Neuronal stem cell (in vitro differentiated cells): ENCODE measurements around the gene MAG.
A peak's percentile ranks its signal among the peaks of the same experiment; 100 is the strongest.

Experiments used
- DNase-seq: peaks from one replicate; pipeline ENCODE4 v3.0.0-alpha.2; 2013; ENCODE audit warnings: low spot score
- H2AFZ ChIP-seq: one replicate; pipeline ENCODE4 v1.6.1; 2013; ENCODE audit warnings: mild to moderate bottlenecking, low read length, inconsistent platforms
- H2AK5ac ChIP-seq: 2 replicates; pipeline ENCODE4 v1.6.1; 2013; ENCODE audit warnings: low read depth, mild to moderate bottlenecking, inconsistent platforms, low read length, moderate library complexity, mixed read lengths
- H2BK120ac ChIP-seq: 2 replicates; pipeline ENCODE4 v1.6.1; 2013; ENCODE audit warnings: low read depth, mild to moderate bottlenecking, inconsistent platforms, low read length, moderate library complexity, mixed read lengths
- H2BK12ac ChIP-seq: one replicate; pipeline ENCODE4 v1.6.1; 2013; ENCODE audit warnings: low read length, inconsistent platforms
- H2BK15ac ChIP-seq: 2 replicates; pipeline ENCODE4 v1.6.1; 2013; ENCODE audit warnings: mild to moderate bottlenecking, low read length, inconsistent platforms, mixed read lengths
- H2BK5ac ChIP-seq: one replicate; pipeline ENCODE4 v1.6.1; 2013; ENCODE audit warnings: inconsistent platforms, mild to moderate bottlenecking, low read length, moderate library complexity
- H3K14ac ChIP-seq: one replicate; pipeline ENCODE4 v1.6.1; 2013; ENCODE audit warnings: low read length, inconsistent platforms
- H3K18ac ChIP-seq: 2 replicates; pipeline ENCODE4 v1.6.1; 2013; ENCODE audit warnings: low read length, inconsistent platforms
- H3K23ac ChIP-seq: 2 replicates; pipeline ENCODE4 v1.6.1; 2013; ENCODE audit warnings: low read depth, mild to moderate bottlenecking, mixed read lengths, low read length, inconsistent platforms; ENCODE audit not compliant: poor library complexity
- H3K27ac ChIP-seq: replicated peaks from 3 replicates; pipeline ENCODE4 v1.5.1; 2013; ENCODE audit warnings: low read length, inconsistent platforms
- H3K27me3 ChIP-seq, 3 experiments: 2 replicates each; pipeline ENCODE4 v1.6.1; 2013; ENCODE audit warnings: low read length in 3 of 3, mild to moderate bottlenecking in 2 of 3, inconsistent platforms in 1 of 3, low read depth in 1 of 3, mixed read lengths in 1 of 3, moderate library complexity in 1 of 3; ENCODE audit not compliant: control insufficient read depth in 3 of 3, insufficient read depth in 3 of 3
- H3K36me3 ChIP-seq, 2 donors: replicated peaks in 1 of 2; 2 replicates each; pipeline ENCODE4 v1.6.1; 2013; ENCODE audit warnings: low read length in 2 of 2; ENCODE audit not compliant: control insufficient read depth in 2 of 2, insufficient read depth in 2 of 2
- H3K4ac ChIP-seq: 2 replicates; pipeline ENCODE4 v1.6.1; 2013; ENCODE audit warnings: inconsistent platforms, mild to moderate bottlenecking, low read length, moderate library complexity
- H3K4me1 ChIP-seq, 2 donors: 1 replicate in 1 of 2; 2 replicates in 1 of 2; pipeline ENCODE4 v1.6.1; 2013; ENCODE audit warnings: low read length in 2 of 2, low read depth in 1 of 2; ENCODE audit not compliant: control insufficient read depth in 2 of 2, insufficient read depth in 1 of 2
- H3K4me2 ChIP-seq: one replicate; pipeline ENCODE4 v1.6.1; 2013; ENCODE audit warnings: mild to moderate bottlenecking, low read length, inconsistent platforms; ENCODE audit not compliant: insufficient read depth, poor library complexity, severe bottlenecking
- H3K4me3 ChIP-seq, 2 donors: 2 replicates each; pipeline ENCODE4 v1.5.1; 2013; ENCODE audit warnings: low read length in 2 of 2, mild to moderate bottlenecking in 2 of 2, inconsistent platforms in 1 of 2, moderate library complexity in 1 of 2
- H3K79me1 ChIP-seq: one replicate; pipeline ENCODE4 v1.6.1; 2013; ENCODE audit warnings: low read depth, mild to moderate bottlenecking, inconsistent platforms, low read length, moderate library complexity
- H3K9ac ChIP-seq: one replicate; pipeline ENCODE4 v1.6.1; 2013; ENCODE audit warnings: mild to moderate bottlenecking, low read depth, low read length, inconsistent platforms; ENCODE audit not compliant: poor library complexity
- H3K9me3 ChIP-seq, 2 donors: replicated peaks in 1 of 2; 2 replicates each; pipeline versions ENCODE3 to v1.6.1; 2013; ENCODE audit warnings: low read length in 2 of 2, mild to moderate bottlenecking in 2 of 2, inconsistent platforms in 1 of 2, low read depth in 1 of 2, mixed read lengths in 1 of 2, moderate library complexity in 1 of 2; ENCODE audit not compliant: control insufficient read depth in 2 of 2, insufficient read depth in 1 of 2
- H4K8ac ChIP-seq: one replicate; pipeline ENCODE4 v1.6.1; 2013; ENCODE audit warnings: low read depth, mild to moderate bottlenecking, inconsistent platforms, low read length, moderate library complexity
- H4K91ac ChIP-seq: one replicate; pipeline ENCODE4 v1.6.1; 2013; ENCODE audit warnings: low read length, low read depth, mild to moderate bottlenecking, inconsistent platforms; ENCODE audit not compliant: poor library complexity
- WGBS, 2 donors: extraction: QIAGEN DNeasy Blood & Tissue Kit; methylation state at CpG; one replicate each; pipeline ENCODE4 v1.1.7; 2013; ENCODE audit warnings: missing lambda C conversion rate in 2 of 2, mixed read lengths in 1 of 2; ENCODE audit not compliant: insufficient read length in 2 of 2, insufficient replicate concordance in 1 of 2; ENCODE audit errors: extremely low coverage in 2 of 2; 5-methylcytosine and 5-hydroxymethylcytosine counted together

The MAG gene

DNA sequence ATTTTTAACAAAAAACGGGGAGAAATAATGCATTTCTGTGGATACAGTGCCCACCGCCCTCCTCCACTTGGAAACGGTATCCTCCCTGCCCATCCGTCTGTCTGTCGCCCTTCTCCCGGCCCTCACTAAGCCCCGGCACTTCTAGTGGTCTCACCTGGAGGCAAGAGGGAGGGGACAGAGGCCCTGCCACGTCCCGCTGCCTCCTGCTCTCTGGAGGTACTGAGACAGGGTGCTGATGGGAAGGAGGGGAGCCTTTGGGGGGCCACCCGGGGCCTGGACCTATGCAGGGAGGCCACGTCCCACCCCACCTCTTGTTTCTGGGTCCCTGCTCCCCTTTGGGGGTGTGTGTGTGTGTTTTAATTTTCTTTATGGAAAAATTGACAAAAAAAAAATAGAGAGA is 12.6 kb upstream of the MAG start:
- no peak overlapping the region for H3K4me2 ChIP-seq
- H3K4me1 ChIP-seq, result peaks cover 0 to 3% of the 10 kb centered on the region in 2 donors
- no peak overlapping the region for H2BK120ac ChIP-seq
- peak overlapping the region; percentile 31 for H3K23ac ChIP-seq
- no peak overlapping the region for H4K8ac ChIP-seq
- H3K9me3 ChIP-seq, result peaks cover 0 to 3% of the 10 kb centered on the region in 2 donors
- no peak overlapping the region for H3K27ac ChIP-seq
- H4K91ac ChIP-seq, result no peak overlapping the region
- H3K4me3 ChIP-seq, result no peak overlapping the region
- peaks cover 0 to 2% (median 0%) of the 10 kb centered on the region in 3 experiments for H3K27me3 ChIP-seq
- no peak overlapping the region for H2BK5ac ChIP-seq
- H2BK12ac ChIP-seq, result no peak overlapping the region
- H3K14ac ChIP-seq, result no peak overlapping the region
- no peak overlapping the region for H2AFZ ChIP-seq
- no peak overlapping the region for H3K4ac ChIP-seq
- H3K9ac ChIP-seq, result no peak overlapping the region
- no peak overlapping the region for H2AK5ac ChIP-seq
- no peak overlapping the region for H3K18ac ChIP-seq
- H3K79me1 ChIP-seq, result no peaks in the 10 kb centered on the region
- peaks cover 16 to 48% of the 10 kb centered on the region in 2 donors for H3K36me3 ChIP-seq
- no peak overlapping the region for H2BK15ac ChIP-seq
- WGBS, 2 donors, result no CpG with 5 or more reads among the region's 11 CpGs
- no peak for DNase-seq

DNA sequence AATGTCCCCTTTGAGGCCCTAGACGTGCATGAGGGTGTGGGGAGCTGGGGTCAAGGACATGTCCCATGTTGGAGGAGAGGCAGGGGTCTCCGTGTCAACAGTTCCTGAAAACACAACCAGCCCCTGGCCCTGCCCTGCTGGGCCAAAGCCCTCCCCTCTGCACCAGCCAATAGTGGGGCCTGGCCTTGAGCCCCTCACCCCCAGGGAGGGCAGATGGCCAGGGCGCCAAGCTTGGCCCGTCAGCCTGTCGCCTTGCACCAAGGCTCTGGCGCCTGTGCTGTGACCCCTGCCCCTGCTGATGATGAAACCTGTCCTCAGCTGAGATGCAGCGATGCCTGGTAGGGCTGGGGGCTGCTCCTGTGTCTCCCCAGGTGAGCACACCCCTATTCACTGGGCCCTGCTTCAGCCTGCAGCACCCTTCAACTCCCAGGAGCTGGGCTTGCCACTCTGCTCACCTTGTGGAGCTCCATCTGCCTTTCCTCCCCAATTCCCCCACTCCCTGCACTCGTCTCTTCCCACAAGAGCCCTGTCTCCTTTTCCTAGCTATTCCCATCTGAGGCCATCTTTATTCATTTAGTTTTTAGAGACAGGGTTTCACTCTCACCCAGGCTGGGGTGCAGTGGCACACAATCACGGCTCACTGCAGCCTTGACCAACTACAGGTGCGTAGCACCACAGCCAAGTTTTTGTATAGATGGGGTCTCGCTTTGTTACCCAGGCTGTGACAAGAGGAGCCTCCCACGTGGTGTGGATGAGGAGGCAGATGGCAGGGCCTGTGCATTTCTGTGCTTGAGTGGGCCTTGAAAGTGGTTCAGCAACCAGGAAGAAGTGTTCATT is 11.8 kb upstream of the MAG start:
- Histone ChIP-seq H3K36me3 (peaks cover 16 to 40% of the 10 kb centered on the region in 2 donors), H3K4me1 (peaks cover 0 to 8% of the 10 kb centered on the region in 2 donors), H3K23ac (peak overlapping the region; percentile 2), H3K14ac (no peak overlapping the region), H2AFZ (no peak overlapping the region), H4K8ac (no peak overlapping the region), H3K9me3 (peaks cover 0 to 3% of the 10 kb centered on the region in 2 donors), H2BK15ac (no peak overlapping the region), H3K27ac (no peak overlapping the region), H2AK5ac (no peak overlapping the region), H3K4ac (no peak overlapping the region), H3K18ac (no peak overlapping the region), H2BK120ac (no peak overlapping the region), H4K91ac (no peak overlapping the region), H3K4me2 (no peak overlapping the region), H3K9ac (no peak overlapping the region), H3K27me3 (peaks cover 0 to 4% (median 2%) of the 10 kb centered on the region in 3 experiments), H2BK12ac (no peak overlapping the region), H2BK5ac (no peak overlapping the region), H3K79me1 (no peaks in the 10 kb centered on the region), H3K4me3 (no peak overlapping the region)
- no CpG with 5 or more reads among the region's 12 CpGs for WGBS, 2 donors
- DNase-seq, result no peak

DNA sequence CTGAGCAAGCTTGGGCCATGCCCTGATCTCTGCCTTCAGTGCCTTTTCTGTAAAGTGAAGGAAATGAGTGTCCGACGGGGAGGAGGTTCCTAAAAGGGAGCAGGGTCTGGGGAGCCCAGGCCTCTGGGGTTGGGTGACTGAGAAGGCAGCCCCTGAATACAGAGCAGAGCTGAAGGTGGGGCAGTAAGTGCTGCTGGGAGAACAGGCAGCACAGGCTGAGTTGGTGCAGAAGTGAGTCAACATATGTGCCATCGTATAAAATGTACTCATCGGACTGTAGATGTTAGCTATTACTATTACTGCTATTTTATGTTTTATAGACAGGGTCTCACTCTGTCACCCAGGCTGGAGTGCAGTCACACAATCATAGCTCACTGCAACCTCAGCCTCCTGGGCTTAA is 10.7 kb upstream of the MAG start:
- no peak overlapping the region for H3K23ac ChIP-seq
- no CpG with 5 or more reads among the region's 4 CpGs for WGBS, 2 donors
- no peak overlapping the region for H2BK15ac ChIP-seq
- no peak overlapping the region for H3K14ac ChIP-seq
- H3K36me3 ChIP-seq, result peaks cover 15 to 29% of the 10 kb centered on the region in 2 donors
- H2BK12ac ChIP-seq, result no peak overlapping the region
- H4K8ac ChIP-seq, result no peak overlapping the region
- no peaks in the 10 kb centered on the region for H3K79me1 ChIP-seq
- no peak overlapping the region for H3K4me3 ChIP-seq
- H3K18ac ChIP-seq, result no peak overlapping the region
- DNase-seq, result no peak
- H3K9ac ChIP-seq, result no peak overlapping the region
- H2BK5ac ChIP-seq, result no peak overlapping the region
- H2BK120ac ChIP-seq, result no peak overlapping the region
- no peak overlapping the region for H3K4me2 ChIP-seq
- no peak overlapping the region for H2AK5ac ChIP-seq
- no peak overlapping the region for H4K91ac ChIP-seq
- H3K4ac ChIP-seq, result no peak overlapping the region
- peaks cover 0 to 7% (median 2%) of the 10 kb centered on the region in 3 experiments for H3K27me3 ChIP-seq
- H2AFZ ChIP-seq, result no peak overlapping the region
- H3K27ac ChIP-seq, result no peak overlapping the region
- H3K4me1 ChIP-seq, result peaks cover 0 to 8% of the 10 kb centered on the region in 2 donors
- H3K9me3 ChIP-seq, result peaks cover 0 to 3% of the 10 kb centered on the region in 2 donors
